IPS-18c (cell line): ENCODE data around the gene RBM17.
"Not testable (repeated sequence)": the region's sequence is repeated elsewhere in the genome, so short reads cannot be mapped to it uniquely, and the experiment has no call there.

Experiments
- H3K4me3 ChIP-seq: 2 replicates; pipeline ENCODE4 v1.7.0; 2013; ENCODE audit warnings: low read depth, mild to moderate bottlenecking, low read length, moderate library complexity; ENCODE audit not compliant: insufficient read depth
- H3K9me3 ChIP-seq: one replicate; pipeline ENCODE4 v1.6.1; 2013; ENCODE audit warnings: mild to moderate bottlenecking, low read length, moderate library complexity; ENCODE audit not compliant: control insufficient read depth, insufficient read depth

Gene RBM17

GRCh38 chr10:6053816-6054631, 34.8 kb upstream of the RBM17 start:
- Histone ChIP-seq H3K4me3 (no peak overlapping the region), H3K9me3 (no peaks in the 10 kb centered on the region)

GRCh38 chr10:6054884-6055283, 34.0 kb upstream of the RBM17 start:
- Histone ChIP-seq H3K4me3 (no peak overlapping the region), H3K9me3 (no peaks in the 10 kb centered on the region)

- Histone ChIP-seq H3K4me3 (no peak overlapping the region), H3K9me3 (no peaks in the 10 kb centered on the region)
Measured at GRCh38 chr10:6055929-6056328, 32.9 kb upstream of the RBM17 start.

- H3K9me3 ChIP-seq = no peaks in the 10 kb centered on the region
- no peak overlapping the region for H3K4me3 ChIP-seq
Measured at GRCh38 chr10:6056411-6057135, 32.3 kb upstream of the RBM17 start.

- no peak overlapping the region for H3K4me3 ChIP-seq
- no peaks in the 10 kb centered on the region for H3K9me3 ChIP-seq
Measured at GRCh38 chr10:6058682-6059475, 30.0 kb upstream of the RBM17 start.

- Histone ChIP-seq H3K4me3 (no peak overlapping the region), H3K9me3 (no peaks in the 10 kb centered on the region)
Measured at GRCh38 chr10:6059506-6059905, 29.3 kb upstream of the RBM17 start.

- no peak overlapping the region for H3K4me3 ChIP-seq
Measured at GRCh38 chr10:6061056-6061455, 27.8 kb upstream of the RBM17 start.

GRCh38 chr10:6062101-6062771, 26.6 kb upstream of the RBM17 start, which contains the start of gene IL2RA:
Gene IL2RA, minus strand, starts transcription at chr10:6062367. Its CDS starts 216 bp downstream, at chr10:6062151.
- H3K4me3 ChIP-seq = no peak within 1 kb of the TSS

More at GRCh38 chr10:6061056-6061455, 27.8 kb upstream of the RBM17 start:
- no peaks in the 10 kb centered on the region for H3K9me3 ChIP-seq

GRCh38 chr10:6064119-6064518, 24.7 kb upstream of the RBM17 start:
- no peaks in the 10 kb centered on the region for H3K9me3 ChIP-seq
- H3K4me3 ChIP-seq = no peak overlapping the region

More at GRCh38 chr10:6062101-6062771, 26.6 kb upstream of the RBM17 start, which contains the start of gene IL2RA:
- no peaks in the 10 kb centered on the region for H3K9me3 ChIP-seq

GRCh38 chr10:6064726-6065125, 24.1 kb upstream of the RBM17 start:
- not testable (repeated sequence) for H3K4me3 ChIP-seq, H3K9me3 ChIP-seq

- Histone ChIP-seq H3K9me3 (no peaks in the 10 kb centered on the region), H3K4me3 (no peak overlapping the region)
Measured at GRCh38 chr10:6065406-6065805, 23.4 kb upstream of the RBM17 start.

GRCh38 chr10:6065835-6066234, 23.0 kb upstream of the RBM17 start:
- Histone ChIP-seq H3K4me3 (no peak overlapping the region), H3K9me3 (no peaks in the 10 kb centered on the region)

GRCh38 chr10:6067457-6067856, 21.4 kb upstream of the RBM17 start:
- Histone ChIP-seq H3K4me3 (no peak overlapping the region), H3K9me3 (no peaks in the 10 kb centered on the region)

- no peak overlapping the region for H3K4me3 ChIP-seq
- H3K9me3 ChIP-seq = no peaks in the 10 kb centered on the region
Measured at GRCh38 chr10:6068006-6068405, 20.8 kb upstream of the RBM17 start.

GRCh38 chr10:6068422-6068821, 20.4 kb upstream of the RBM17 start:
- no peak overlapping the region for H3K4me3 ChIP-seq
- H3K9me3 ChIP-seq = no peaks in the 10 kb centered on the region

GRCh38 chr10:6069081-6069931, 19.5 kb upstream of the RBM17 start:
- H3K4me3 ChIP-seq = no peak overlapping the region
- no peaks in the 10 kb centered on the region for H3K9me3 ChIP-seq
